RWPE2 (cell line): Measurements from ENCODE around the gene SDK2.

Experiments used
- ATAC-seq: fragments of 200-7000 bp; cut with Tn5 transposase; 3 replicates; pipeline ENCODE4 v1.9.1; 2021; ENCODE audit warnings: low read depth
- DNase-seq: peaks from one replicate; pipeline ENCODE4 v3.0.0-alpha.2; 2020; ENCODE audit warnings: low spot score
- H3K27ac ChIP-seq: fragments of 450-650 bp; 2 replicates; pipeline ENCODE4 v1.5.1; 2017; ENCODE audit warnings: mild to moderate bottlenecking; ENCODE audit not compliant: poor library complexity, severe bottlenecking
- H3K27me3 ChIP-seq: fragments of 250-450 bp; sonication (Bioruptor Pico); 2 replicates; pipeline ENCODE4 v1.5.1; 2021; ENCODE audit warnings: mild to moderate bottlenecking, moderate library complexity; ENCODE audit not compliant: insufficient read depth, poor library complexity, severe bottlenecking
- H3K36me3 ChIP-seq: fragments of 250-450 bp; sonication (Bioruptor Pico); 2 replicates; pipeline ENCODE4 v1.5.1; 2020; ENCODE audit warnings: low read depth, mild to moderate bottlenecking, moderate library complexity
- H3K4me1 ChIP-seq: fragments of 250-450 bp; sonication (Bioruptor Pico); 2 replicates; pipeline ENCODE4 v1.5.1; 2021; ENCODE audit warnings: mild to moderate bottlenecking, moderate library complexity; ENCODE audit not compliant: insufficient read depth, poor library complexity, severe bottlenecking
- H3K4me3 ChIP-seq: fragments of 250-450 bp; sonication (Bioruptor Pico); 2 replicates; pipeline ENCODE4 v1.5.1; 2021; ENCODE audit warnings: mild to moderate bottlenecking, moderate library complexity; ENCODE audit not compliant: severe bottlenecking
- H3K9me3 ChIP-seq: fragments of 250-450 bp; sonication (Bioruptor Pico); 2 replicates; pipeline ENCODE4 v1.5.1; 2021; ENCODE audit warnings: mild to moderate bottlenecking, moderate library complexity; ENCODE audit not compliant: severe bottlenecking
- TF ChIP-seq, protein P1 (sequence below): fragments of 450-650 bp; IDR thresholded peaks from one replicate; pipeline ENCODE4 v1.5.1; 2017; ENCODE audit warnings: mild to moderate bottlenecking, moderate library complexity; ENCODE audit not compliant: poor library complexity, severe bottlenecking

Gene SDK2

GRCh38 chr17:73307130-73307529, 337.1 kb downstream of the SDK2 start:
- Histone ChIP-seq H3K4me3 (no peak overlapping the region), H3K27ac (peak overlapping the region; percentile 87), H3K9me3 (no peaks in the 10 kb centered on the region), H3K4me1 (peaks cover 60% of the 10 kb centered on the region), H3K27me3 (no peaks in the 10 kb centered on the region), H3K36me3 (no peaks in the 10 kb centered on the region)
- DNase-seq (no peak), ATAC-seq (no peak)
- TF ChIP-seq, protein P1, sequence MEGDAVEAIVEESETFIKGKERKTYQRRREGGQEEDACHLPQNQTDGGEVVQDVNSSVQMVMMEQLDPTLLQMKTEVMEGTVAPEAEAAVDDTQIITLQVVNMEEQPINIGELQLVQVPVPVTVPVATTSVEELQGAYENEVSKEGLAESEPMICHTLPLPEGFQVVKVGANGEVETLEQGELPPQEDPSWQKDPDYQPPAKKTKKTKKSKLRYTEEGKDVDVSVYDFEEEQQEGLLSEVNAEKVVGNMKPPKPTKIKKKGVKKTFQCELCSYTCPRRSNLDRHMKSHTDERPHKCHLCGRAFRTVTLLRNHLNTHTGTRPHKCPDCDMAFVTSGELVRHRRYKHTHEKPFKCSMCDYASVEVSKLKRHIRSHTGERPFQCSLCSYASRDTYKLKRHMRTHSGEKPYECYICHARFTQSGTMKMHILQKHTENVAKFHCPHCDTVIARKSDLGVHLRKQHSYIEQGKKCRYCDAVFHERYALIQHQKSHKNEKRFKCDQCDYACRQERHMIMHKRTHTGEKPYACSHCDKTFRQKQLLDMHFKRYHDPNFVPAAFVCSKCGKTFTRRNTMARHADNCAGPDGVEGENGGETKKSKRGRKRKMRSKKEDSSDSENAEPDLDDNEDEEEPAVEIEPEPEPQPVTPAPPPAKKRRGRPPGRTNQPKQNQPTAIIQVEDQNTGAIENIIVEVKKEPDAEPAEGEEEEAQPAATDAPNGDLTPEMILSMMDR = no peak

DNA sequence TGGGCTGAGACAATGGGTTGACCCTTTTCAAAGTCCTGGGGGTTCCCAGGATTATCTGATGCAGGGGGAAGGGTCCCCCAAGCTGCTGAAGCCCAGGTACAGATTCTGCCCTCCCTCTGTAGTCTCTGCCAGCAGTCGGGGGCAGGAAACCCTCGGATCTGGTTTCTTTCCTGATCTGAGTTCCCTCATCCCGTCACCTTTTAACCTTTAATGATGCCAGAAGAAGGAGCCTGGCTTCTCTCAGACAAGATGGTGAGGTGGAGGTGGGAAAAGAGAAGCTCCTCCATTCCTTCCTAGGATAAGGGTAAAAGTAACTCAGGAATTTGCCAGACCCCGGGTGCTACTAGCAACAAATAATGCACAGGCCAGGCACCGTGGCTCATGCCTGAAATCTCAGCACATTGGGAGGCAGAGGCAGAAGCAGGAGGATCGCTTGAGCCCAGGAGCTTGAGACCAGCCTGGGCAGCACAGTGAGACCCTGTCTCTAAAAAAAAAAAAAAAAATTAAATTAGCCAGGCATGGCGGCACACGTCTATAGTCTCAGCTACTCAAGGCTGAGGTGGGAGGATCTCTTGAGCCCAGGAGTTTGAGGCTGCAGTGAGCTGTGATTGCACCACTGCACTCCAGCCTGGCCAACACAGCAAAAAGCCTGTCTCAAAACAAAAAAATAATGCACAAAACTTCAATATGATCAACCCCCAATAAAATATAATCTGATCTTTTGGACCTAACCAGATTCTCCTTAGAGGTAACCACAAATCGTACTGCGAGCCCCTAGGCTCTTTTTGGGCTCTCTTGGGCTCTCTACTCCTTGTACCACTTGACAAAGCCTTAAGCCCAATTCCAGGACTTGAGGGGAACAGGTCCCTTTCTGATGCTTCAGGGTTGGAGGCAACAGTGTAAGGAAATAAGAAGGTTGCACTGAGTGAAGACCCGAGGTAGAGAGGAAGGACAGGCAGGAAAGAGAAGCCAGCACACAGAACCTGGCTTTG, 338.1 kb downstream of the SDK2 start:
- ATAC-seq (no peak), DNase-seq (no peak)
- TF ChIP-seq, protein P1 = no peak
- H3K27me3 ChIP-seq = no peaks in the 10 kb centered on the region
- H3K9me3 ChIP-seq = no peaks in the 10 kb centered on the region
- peak overlapping the region; percentile 87 for H3K27ac ChIP-seq
- no peaks in the 10 kb centered on the region for H3K36me3 ChIP-seq
- H3K4me1 ChIP-seq = peaks cover 60% of the 10 kb centered on the region
- H3K4me3 ChIP-seq = no peak overlapping the region

GRCh38 chr17:73304971-73305812, 339.1 kb downstream of the SDK2 start:
- no peak for DNase-seq
- H3K4me1 ChIP-seq = peaks cover 70% of the 10 kb centered on the region
- TF ChIP-seq, protein P1 = peak; percentile 28
- no peaks in the 10 kb centered on the region for H3K36me3 ChIP-seq
- peak overlapping the region; percentile 87 for H3K27ac ChIP-seq
- no peaks in the 10 kb centered on the region for H3K27me3 ChIP-seq
- peak; percentile 40 for ATAC-seq
- H3K4me3 ChIP-seq = peak overlapping the region; percentile 13
- H3K9me3 ChIP-seq = no peaks in the 10 kb centered on the region

- Histone ChIP-seq H3K4me3 (no peak overlapping the region), H3K9me3 (no peaks in the 10 kb centered on the region), H3K27ac (peak overlapping the region; percentile 87), H3K4me1 (peaks cover 69% of the 10 kb centered on the region), H3K36me3 (no peaks in the 10 kb centered on the region), H3K27me3 (no peaks in the 10 kb centered on the region)
- TF ChIP-seq, protein P1 = no peak
- DNase-seq = no peak
- no peak for ATAC-seq
These were observed 339.8 kb downstream of the SDK2 start for GRCh38 chr17:73304438-73304837.
